Stimulated activated CD8-positive, alpha-beta memory T cell treated with anti-CD3 and anti-CD28 coated beads, Interleukin-2, amount 100 ng/mL, for 1 hour (primary cell): ENCODE data around the gene YWHAE.
A peak's percentile ranks its signal among the peaks of the same experiment; 100 is the strongest.
"Not testable (repeated sequence)": the region's sequence is repeated elsewhere in the genome, so short reads cannot be mapped to it uniquely, and the experiment has no call there.

Source experiments
- DNase-seq, 2 donors: peaks; one replicate each; pipeline ENCODE4 v3.0.0-alpha.2; 2020; ENCODE audit warnings: low read depth in 2 of 2

The YWHAE gene

GRCh38 chr17:1399679-1400512, at the start of gene YWHAE:
Gene YWHAE (minus strand): TSS chr17:1400222. CDS start chr17:1400110, 112 bp downstream.
- DNase-seq: peak; percentile 93 to 95

GRCh38 chr17:1449412-1449967, 49.5 kb upstream of the YWHAE start:
- no peak for DNase-seq

GRCh38 chr17:1447052-1447451, 47.0 kb upstream of the YWHAE start:
- DNase-seq: no peak

DNA sequence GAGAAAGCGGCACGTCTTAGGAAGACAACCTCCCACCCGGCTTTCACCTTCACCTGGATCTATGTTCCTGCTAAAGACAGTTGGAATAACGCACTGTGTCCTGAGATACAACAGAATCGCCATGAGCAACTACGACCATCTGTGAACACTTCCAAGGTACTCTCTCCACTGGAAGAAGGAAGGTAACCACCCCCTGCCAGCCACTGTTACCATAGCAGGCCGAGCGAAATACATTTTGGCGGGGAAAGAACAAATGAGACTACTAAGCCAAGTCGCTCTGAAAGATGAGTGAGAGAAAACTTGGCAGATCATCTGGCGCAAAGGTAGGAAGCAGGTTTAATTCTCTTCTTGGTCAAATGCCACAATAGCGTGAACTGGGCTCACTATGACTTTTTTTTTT, 46.2 kb upstream of the YWHAE start:
- no peak for DNase-seq

DNA sequence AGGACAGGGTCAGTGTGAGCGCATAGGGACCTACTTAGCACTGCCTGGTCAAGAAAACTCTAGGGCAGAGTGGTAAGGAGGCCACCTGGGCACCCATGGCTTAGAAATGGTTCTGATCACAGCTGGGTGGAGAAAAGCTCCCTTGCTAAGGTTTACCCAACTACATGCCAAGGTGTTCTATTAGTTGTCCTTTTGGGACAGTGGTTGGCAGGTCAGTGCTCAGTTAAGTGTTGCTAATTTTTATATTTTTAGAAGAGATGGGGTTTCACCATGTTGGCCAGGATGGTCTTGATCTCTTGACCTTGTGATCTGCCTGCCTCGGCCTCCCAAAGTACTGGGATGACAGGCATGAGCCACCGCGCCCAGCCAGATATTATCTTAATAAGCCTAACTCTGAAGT, 45.7 kb upstream of the YWHAE start:
- not testable (repeated sequence) for DNase-seq

GRCh38 chr17:1442721-1443120, 42.7 kb upstream of the YWHAE start:
- not testable (repeated sequence) for DNase-seq

GRCh38 chr17:1442187-1442586, 42.2 kb upstream of the YWHAE start:
- no peak for DNase-seq

GRCh38 chr17:1440921-1441320, 40.9 kb upstream of the YWHAE start:
- no peak for DNase-seq

DNA sequence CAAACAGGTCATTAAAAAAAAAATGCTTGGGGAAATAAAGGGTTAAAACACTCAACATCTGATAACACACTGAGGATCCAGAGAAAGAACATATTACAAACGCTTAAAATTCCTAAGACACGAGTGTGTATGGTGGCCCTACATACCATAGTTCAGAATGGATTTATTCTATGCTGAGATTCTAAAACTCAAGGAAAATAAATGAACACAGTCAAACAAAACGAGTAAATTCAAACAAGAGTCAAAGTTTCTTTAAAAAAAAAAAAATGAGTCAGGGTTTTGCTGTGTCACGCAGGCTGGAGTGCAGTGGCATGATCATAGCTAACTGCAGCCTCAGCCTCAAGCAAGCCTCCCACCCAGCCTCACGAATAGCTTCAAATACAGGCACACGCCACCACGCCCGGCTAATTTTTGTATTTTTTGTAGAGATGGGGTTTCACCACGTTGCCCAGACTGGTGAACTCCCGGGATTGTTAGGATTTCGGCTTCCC, 38.6 kb upstream of the YWHAE start:
- DNase-seq: no peak

- DNase-seq: no peak
Observed at GRCh38 chr17:1435326-1435725, 35.3 kb upstream of the YWHAE start.

DNA sequence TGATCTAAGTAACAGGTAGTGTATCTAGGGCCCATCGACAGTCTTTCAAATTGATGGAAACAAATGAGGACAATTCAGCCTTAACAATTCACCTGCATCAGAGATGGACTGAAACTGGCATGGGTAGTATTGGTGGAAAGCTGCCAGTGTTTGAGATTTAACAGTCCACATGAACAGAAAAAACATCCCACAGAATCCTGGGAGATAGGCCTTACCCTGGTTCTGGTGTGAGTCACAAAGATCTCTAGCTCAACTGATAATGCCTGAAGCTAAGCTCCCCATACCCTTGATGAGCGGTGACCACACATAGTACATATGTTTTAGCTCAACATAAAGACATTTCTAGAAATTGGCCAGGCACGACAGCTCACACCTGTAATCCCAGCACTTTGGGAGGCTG, 34.1 kb upstream of the YWHAE start:
- DNase-seq: no peak

- DNase-seq: no peak
Observed at GRCh38 chr17:1431631-1432104, 31.6 kb upstream of the YWHAE start.

DNA sequence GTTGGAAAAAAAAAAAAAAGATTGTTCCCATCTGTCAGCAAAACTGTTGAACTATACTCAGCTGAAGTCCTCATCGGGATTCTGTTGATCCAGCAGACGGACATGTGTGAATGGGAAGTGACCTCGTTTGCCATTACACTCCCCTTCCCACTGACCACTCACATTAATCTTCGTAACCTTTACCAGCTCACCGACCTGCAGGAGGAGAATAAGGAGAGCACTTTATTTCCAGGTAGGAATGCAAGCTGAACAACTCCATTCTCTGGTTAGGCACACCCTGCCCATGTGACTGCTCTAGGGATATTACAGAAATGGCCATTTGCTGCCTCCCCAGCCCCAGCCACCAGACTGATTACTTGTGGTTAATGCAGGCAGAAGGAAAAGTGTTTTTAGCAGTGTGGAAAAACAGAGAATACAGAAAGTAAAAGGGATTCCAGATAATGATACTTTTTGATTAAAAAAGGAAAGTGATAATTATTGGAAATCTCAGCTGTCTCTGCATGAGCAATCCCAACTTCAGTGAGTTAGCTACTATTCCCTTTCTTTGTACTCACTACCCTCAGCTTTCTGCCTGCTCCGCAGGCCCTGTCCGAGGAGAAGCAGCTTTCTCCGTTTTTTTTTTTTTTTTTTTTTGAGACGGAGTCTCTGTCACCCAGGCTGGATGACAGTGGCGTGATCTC, 23.6 kb upstream of the YWHAE start:
- DNase-seq: no peak

DNA sequence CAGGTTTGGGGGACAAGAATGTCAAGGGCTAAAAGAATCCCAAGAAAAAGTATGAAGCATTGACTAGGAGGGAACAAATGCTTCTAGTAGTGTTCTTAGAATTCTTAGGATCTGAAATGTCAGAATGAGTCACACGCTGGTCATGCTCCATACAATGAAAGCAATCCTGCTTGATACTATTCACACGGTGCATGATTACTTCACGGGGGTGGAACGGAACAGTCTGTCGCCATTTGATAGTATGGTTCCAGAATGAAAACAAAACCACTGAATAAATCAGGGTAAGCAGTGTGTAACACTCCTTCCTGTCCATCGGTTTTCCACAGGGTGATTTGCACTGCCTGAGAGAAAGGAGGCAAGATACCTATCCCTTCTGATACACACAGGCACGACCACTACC, 22.9 kb upstream of the YWHAE start:
- DNase-seq: no peak

GRCh38 chr17:1421470-1421869, 21.4 kb upstream of the YWHAE start:
- no peak for DNase-seq

DNA sequence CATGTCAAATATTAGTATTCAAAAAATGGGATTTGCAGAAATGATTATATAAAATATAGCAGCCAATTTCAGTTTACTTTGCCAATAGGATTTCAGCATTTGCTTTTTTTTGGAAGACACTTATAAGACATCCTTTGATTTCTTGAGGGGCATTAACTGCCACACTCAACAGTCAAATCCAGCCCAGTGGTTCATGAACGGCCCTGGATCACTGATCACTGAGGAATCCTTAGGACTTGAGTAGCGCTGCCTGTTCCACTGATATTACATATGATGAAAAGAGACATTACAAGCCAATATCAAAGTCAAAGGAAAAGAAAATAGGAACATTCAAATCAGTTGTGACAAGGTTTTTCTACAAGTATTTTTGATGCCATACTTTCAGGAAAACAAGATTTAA, 21.0 kb upstream of the YWHAE start:
- DNase-seq: no peak

DNA sequence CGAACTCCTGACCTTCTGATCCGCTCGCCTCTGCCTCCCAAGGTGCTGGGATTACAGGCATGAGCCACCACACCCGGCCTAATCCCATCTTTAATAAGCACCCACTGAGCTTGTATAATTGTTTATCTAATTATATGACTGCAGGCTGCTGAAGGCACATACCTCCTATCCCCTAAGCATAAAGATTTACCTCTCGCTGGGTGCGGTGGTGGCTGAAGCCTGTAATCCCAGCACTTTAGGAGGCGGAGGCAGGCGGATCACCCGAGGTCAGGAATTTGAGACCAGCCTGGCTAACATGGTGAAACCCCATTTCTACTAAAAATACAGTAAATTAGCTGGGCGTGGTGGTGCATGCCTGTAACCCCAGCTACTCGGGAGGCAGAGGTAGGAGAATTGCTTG, 20.1 kb upstream of the YWHAE start:
- no peak for DNase-seq

DNA sequence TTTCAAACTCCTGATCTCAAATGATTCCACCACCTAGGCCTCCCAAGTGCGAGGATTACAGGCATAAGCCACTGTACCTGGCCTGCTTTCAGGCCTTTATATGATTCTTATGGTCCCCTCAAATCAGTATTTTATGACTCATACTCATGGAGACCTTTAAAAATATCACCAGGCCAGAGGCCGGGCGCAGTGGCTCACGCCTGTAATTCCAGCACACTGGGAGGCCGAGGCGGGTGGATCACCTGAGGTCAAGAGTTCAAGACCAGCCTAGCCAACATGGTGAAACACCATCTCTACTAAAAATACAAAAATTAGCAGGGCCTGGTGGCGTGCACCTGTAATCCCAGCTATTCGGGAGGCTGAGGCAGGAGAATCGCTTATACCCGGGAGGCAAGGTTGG, 18.5 kb upstream of the YWHAE start:
- DNase-seq: not testable (repeated sequence)

GRCh38 chr17:1416414-1416813, 16.4 kb upstream of the YWHAE start:
- no peak for DNase-seq

DNA sequence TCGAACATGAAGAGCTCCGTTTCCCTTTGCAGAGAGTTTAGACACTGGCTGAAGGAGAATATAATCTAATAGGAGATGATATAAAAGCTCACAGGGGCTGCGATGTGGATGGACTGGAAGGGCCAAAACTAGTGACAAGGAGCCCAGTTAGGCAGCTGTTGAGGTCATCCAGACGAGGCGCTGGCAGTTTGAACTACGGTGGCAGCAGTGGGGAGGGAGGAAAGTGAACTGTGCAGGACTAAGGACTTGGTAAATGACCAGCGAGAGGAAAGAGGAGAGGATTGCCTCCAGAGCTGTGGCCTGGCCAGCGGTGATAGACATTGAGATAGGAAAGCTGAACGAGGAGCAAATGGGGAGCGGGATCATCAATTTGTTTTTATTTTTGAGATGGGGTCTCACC, 14.6 kb upstream of the YWHAE start:
- DNase-seq: no peak

DNA sequence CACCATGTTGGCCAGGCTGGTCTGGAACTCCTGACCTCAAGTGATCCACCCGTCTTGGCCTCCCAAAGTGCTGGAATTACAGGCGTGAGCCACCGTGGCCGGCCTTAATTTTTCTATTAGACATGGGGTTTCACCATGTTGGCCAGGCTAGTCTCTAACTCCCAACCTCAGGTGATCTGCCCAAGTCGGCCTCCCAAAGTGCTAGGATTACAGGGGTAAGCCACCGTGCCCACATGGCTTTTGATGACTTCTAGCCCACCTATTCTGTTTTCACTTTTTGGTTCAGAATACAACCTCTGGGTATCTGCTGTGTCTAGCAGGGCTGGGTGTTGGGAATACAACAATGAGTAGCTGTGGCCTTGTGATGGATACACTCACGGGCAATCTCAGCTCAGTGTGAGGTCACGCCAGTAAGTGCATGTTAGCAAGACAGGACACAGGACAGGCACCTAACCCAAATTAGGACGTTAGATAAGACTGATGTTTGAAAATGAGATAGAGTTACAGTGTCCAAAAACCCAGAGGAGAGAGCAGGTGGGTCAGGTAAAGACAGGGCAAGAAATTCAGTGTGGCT, 14.1 kb upstream of the YWHAE start:
- no peak for DNase-seq

DNA sequence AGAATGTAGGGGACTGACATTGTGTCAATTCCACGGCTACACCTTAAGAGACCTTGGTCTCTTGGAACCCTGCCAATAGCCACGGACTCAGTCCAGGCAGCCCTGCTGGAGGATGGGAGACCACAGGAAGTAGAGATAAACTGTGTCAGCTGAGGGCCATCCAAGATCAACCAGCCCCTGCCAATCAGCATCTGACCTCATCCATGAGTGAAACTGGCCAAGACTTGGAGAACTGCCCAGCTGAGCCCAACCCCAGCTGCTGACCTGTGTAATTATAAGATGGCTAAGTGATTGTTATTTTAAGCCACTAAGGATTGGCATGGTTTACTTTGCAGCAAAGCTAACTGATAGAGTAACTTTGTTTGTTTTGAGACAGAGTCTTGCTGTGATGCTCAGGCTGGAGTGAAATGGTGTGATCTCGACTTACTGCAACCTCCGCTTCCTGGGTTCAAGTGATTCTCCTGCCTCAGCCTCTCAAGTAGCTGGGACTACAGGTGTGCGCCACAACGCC, 13.3 kb upstream of the YWHAE start:
- DNase-seq: no peak
